Activated naive CD4-positive, alpha-beta T cell treated with anti-CD3 and anti-CD28 coated beads, Interleukin-2, amount 10 ng/mL, durations not matched to agents 7 days and 5 days (primary cell): ENCODE results near the gene BLCAP.
"Not testable (repeated sequence)": the region's sequence is repeated elsewhere in the genome, so short reads cannot be mapped to it uniquely, and the experiment has no call there.

Experiments
- CTCF ChIA-PET: fragments of 350-600 bp; sonication (Branson Sonifier 250); formaldehyde crosslinking; loops from one replicate; lab custom pipeline; 2021; ENCODE audit warnings: antibody characterized with exemption; lab: Charles Lee
- DNase-seq: peaks from one replicate; pipeline ENCODE4 v3.0.0-alpha.2; 2020
- H3K27ac Mint-ChIP-seq: one replicate; pipeline ENCODE4 v1.8.0; 2021; ENCODE audit warnings: mild to moderate bottlenecking, moderate library complexity, mixed read lengths
- H3K27me3 Mint-ChIP-seq: one replicate; pipeline ENCODE4 v1.8.0; 2021; ENCODE audit warnings: mild to moderate bottlenecking, mixed read lengths
- H3K36me3 Mint-ChIP-seq: one replicate; pipeline ENCODE4 v1.8.0; 2021; ENCODE audit warnings: mixed read lengths
- H3K4me1 Mint-ChIP-seq: one replicate; pipeline ENCODE4 v1.8.0; 2021; ENCODE audit warnings: mixed read lengths
- H3K4me3 Mint-ChIP-seq: one replicate; pipeline ENCODE4 v1.8.0; 2021; ENCODE audit warnings: mild to moderate bottlenecking, moderate library complexity, mixed read lengths
- H3K9me3 Mint-ChIP-seq: one replicate; pipeline ENCODE4 v1.8.0; 2021; ENCODE audit warnings: mixed read lengths

Gene BLCAP

GRCh38 chr20:37505263-37506151 lies 22.2 kb downstream of the BLCAP start:
- DNase-seq: no peak

GRCh38 chr20:37504404-37505096 lies 23.1 kb downstream of the BLCAP start:
- DNase-seq: no peak
- Mint-ChIP-seq H3K27ac (no peak overlapping the region), H3K4me1 (no peaks in the 10 kb centered on the region), H3K27me3 (no peaks in the 10 kb centered on the region), H3K4me3 (no peak overlapping the region), H3K36me3 (no peaks in the 10 kb centered on the region), H3K9me3 (no peaks in the 10 kb centered on the region)
- CTCF ChIA-PET: no interaction called here

More at GRCh38 chr20:37505263-37506151, 22.2 kb downstream of the BLCAP start:
- no peaks in the 10 kb centered on the region for H3K27me3 Mint-ChIP-seq
- no peaks in the 10 kb centered on the region for H3K4me1 Mint-ChIP-seq
- H3K36me3 Mint-ChIP-seq: peaks cover under 1% of the 10 kb centered on the region
- no peak overlapping the region for H3K4me3 Mint-ChIP-seq
- CTCF ChIA-PET: no interaction called here
- no peak overlapping the region for H3K27ac Mint-ChIP-seq
- H3K9me3 Mint-ChIP-seq: no peaks in the 10 kb centered on the region

GRCh38 chr20:37503256-37503927 lies 24.3 kb downstream of the BLCAP start:
- no peak for DNase-seq
- Mint-ChIP-seq H3K9me3 (no peaks in the 10 kb centered on the region), H3K4me3 (no peak overlapping the region), H3K27ac (no peak overlapping the region), H3K27me3 (no peaks in the 10 kb centered on the region), H3K4me1 (no peaks in the 10 kb centered on the region), H3K36me3 (no peaks in the 10 kb centered on the region)
- CTCF ChIA-PET: no interaction called here

GRCh38 chr20:37502654-37503053 lies 25.0 kb downstream of the BLCAP start:
- DNase-seq: no peak
- Mint-ChIP-seq H3K27me3 (no peaks in the 10 kb centered on the region), H3K27ac (no peak overlapping the region), H3K4me3 (no peak overlapping the region), H3K4me1 (no peaks in the 10 kb centered on the region), H3K36me3 (no peaks in the 10 kb centered on the region), H3K9me3 (no peaks in the 10 kb centered on the region)
- CTCF ChIA-PET: no interaction called here

GRCh38 chr20:37501940-37502339 lies 25.7 kb downstream of the BLCAP start:
- H3K27me3 Mint-ChIP-seq: no peaks in the 10 kb centered on the region
- H3K9me3 Mint-ChIP-seq: no peaks in the 10 kb centered on the region
- H3K36me3 Mint-ChIP-seq: no peaks in the 10 kb centered on the region
- no peaks in the 10 kb centered on the region for H3K4me1 Mint-ChIP-seq
- no peak overlapping the region for H3K27ac Mint-ChIP-seq
- no peak overlapping the region for H3K4me3 Mint-ChIP-seq
- DNase-seq: no peak
- CTCF ChIA-PET: no interaction called here

- DNase-seq: no peak
- Mint-ChIP-seq H3K27me3 (no peaks in the 10 kb centered on the region), H3K4me3 (no peak overlapping the region), H3K4me1 (no peaks in the 10 kb centered on the region), H3K9me3 (no peaks in the 10 kb centered on the region), H3K27ac (no peak overlapping the region), H3K36me3 (no peaks in the 10 kb centered on the region)
- CTCF ChIA-PET: no interaction called here
Measured at GRCh38 chr20:37500311-37500710, 27.4 kb downstream of the BLCAP start.

GRCh38 chr20:37498066-37498665 lies 29.5 kb downstream of the BLCAP start:
- no peak overlapping the region for H3K27ac Mint-ChIP-seq

GRCh38 chr20:37494796-37495195 lies 32.9 kb downstream of the BLCAP start:
- CTCF ChIA-PET: no interaction called here
- no peaks in the 10 kb centered on the region for H3K36me3 Mint-ChIP-seq
- H3K9me3 Mint-ChIP-seq: no peaks in the 10 kb centered on the region
- H3K4me3 Mint-ChIP-seq: no peak overlapping the region
- peaks cover 9% of the 10 kb centered on the region for H3K27me3 Mint-ChIP-seq
- no peak for DNase-seq
- H3K27ac Mint-ChIP-seq: no peak overlapping the region
- H3K4me1 Mint-ChIP-seq: no peaks in the 10 kb centered on the region

More at GRCh38 chr20:37498066-37498665, 29.5 kb downstream of the BLCAP start:
- Mint-ChIP-seq H3K4me3 (no peak overlapping the region), H3K36me3 (no peaks in the 10 kb centered on the region), H3K27me3 (no peaks in the 10 kb centered on the region), H3K4me1 (no peaks in the 10 kb centered on the region), H3K9me3 (no peaks in the 10 kb centered on the region)
- no peak for DNase-seq
- CTCF ChIA-PET: no interaction called here

- no peak overlapping the region for H3K27ac Mint-ChIP-seq
Measured at GRCh38 chr20:37494301-37494700, 33.4 kb downstream of the BLCAP start.

GRCh38 chr20:37492945-37493344 lies 34.7 kb downstream of the BLCAP start:
- Mint-ChIP-seq H3K27me3 (peaks cover 9% of the 10 kb centered on the region), H3K9me3 (no peaks in the 10 kb centered on the region), H3K4me3 (no peak overlapping the region), H3K36me3 (no peaks in the 10 kb centered on the region), H3K27ac (no peak overlapping the region), H3K4me1 (no peaks in the 10 kb centered on the region)
- DNase-seq: no peak
- CTCF ChIA-PET: no interaction called here

More at GRCh38 chr20:37494301-37494700, 33.4 kb downstream of the BLCAP start:
- DNase-seq: no peak
- H3K4me3 Mint-ChIP-seq: no peak overlapping the region
- H3K4me1 Mint-ChIP-seq: no peaks in the 10 kb centered on the region
- no peaks in the 10 kb centered on the region for H3K9me3 Mint-ChIP-seq
- H3K36me3 Mint-ChIP-seq: no peaks in the 10 kb centered on the region
- peaks cover 9% of the 10 kb centered on the region for H3K27me3 Mint-ChIP-seq
- CTCF ChIA-PET: no interaction called here

- CTCF ChIA-PET: no interaction called here
- Mint-ChIP-seq H3K36me3 (no peaks in the 10 kb centered on the region), H3K27me3 (peaks cover 9% of the 10 kb centered on the region)
Measured at GRCh38 chr20:37492096-37492625, 35.5 kb downstream of the BLCAP start.

GRCh38 chr20:37490663-37491350 lies 36.9 kb downstream of the BLCAP start:
- CTCF ChIA-PET: no interaction called here
- no peaks in the 10 kb centered on the region for H3K9me3 Mint-ChIP-seq
- H3K27me3 Mint-ChIP-seq: peaks cover 19% of the 10 kb centered on the region
- no peaks in the 10 kb centered on the region for H3K4me1 Mint-ChIP-seq
- H3K27ac Mint-ChIP-seq: no peak overlapping the region
- no peaks in the 10 kb centered on the region for H3K36me3 Mint-ChIP-seq
- no peak overlapping the region for H3K4me3 Mint-ChIP-seq
- no peak for DNase-seq

More at GRCh38 chr20:37492096-37492625, 35.5 kb downstream of the BLCAP start:
- no peaks in the 10 kb centered on the region for H3K4me1 Mint-ChIP-seq
- no peak overlapping the region for H3K4me3 Mint-ChIP-seq
- H3K9me3 Mint-ChIP-seq: no peaks in the 10 kb centered on the region
- DNase-seq: no peak
- H3K27ac Mint-ChIP-seq: no peak overlapping the region

- H3K36me3 Mint-ChIP-seq, H3K27ac Mint-ChIP-seq, DNase-seq, H3K9me3 Mint-ChIP-seq, H3K4me3 Mint-ChIP-seq, H3K4me1 Mint-ChIP-seq, CTCF ChIA-PET: not testable (repeated sequence)
- peaks cover 27% of the 10 kb centered on the region for H3K27me3 Mint-ChIP-seq
Measured at GRCh38 chr20:37486209-37486608, 41.5 kb downstream of the BLCAP start.
